Calu3 (cell line): ENCODE measurements around the gene CHD5. TPM values are rescaled to one million over a fixed set of nuclear protein-coding genes. Genes with fewer than 3 reads are reported as not detected.

Experiments used
- BruUV-seq: library from RNA; stranded (reverse); fragments of 400-500 nt; replicated peaks from 2 replicates; lab custom pipeline; 2021; lab: Mats Ljungman, UMichigan
- CTCF ChIA-PET: fragments of 300-600 bp; sonication (Branson Sonifier 250); formaldehyde crosslinking; loops from one replicate; lab custom pipeline; 2022; ENCODE audit warnings: antibody characterized with exemption; lab: Charles Lee
- DNase-seq: peaks from one replicate; pipeline ENCODE4 v3.0.0; 2022
- H3K27ac Mint-ChIP-seq: one replicate; pipeline ENCODE4 v1.8.0; 2022; ENCODE audit warnings: mixed read lengths; ENCODE audit not compliant: unreplicated experiment
- H3K27me3 Mint-ChIP-seq: one replicate; pipeline ENCODE4 v1.8.0; 2022; ENCODE audit warnings: mixed read lengths; ENCODE audit not compliant: unreplicated experiment
- H3K36me3 Mint-ChIP-seq: one replicate; pipeline ENCODE4 v1.8.0; 2022; ENCODE audit warnings: mild to moderate bottlenecking, moderate library complexity, mixed read lengths; ENCODE audit not compliant: insufficient read depth, unreplicated experiment
- H3K4me1 Mint-ChIP-seq: one replicate; pipeline ENCODE4 v1.8.0; 2022; ENCODE audit warnings: mild to moderate bottlenecking, low read depth, mixed read lengths; ENCODE audit not compliant: unreplicated experiment
- H3K4me3 Mint-ChIP-seq: one replicate; pipeline ENCODE4 v1.8.0; 2022; ENCODE audit warnings: mild to moderate bottlenecking, low read depth, moderate library complexity, mixed read lengths; ENCODE audit not compliant: unreplicated experiment
- H3K9me3 Mint-ChIP-seq: one replicate; pipeline ENCODE4 v1.8.0; 2022; ENCODE audit warnings: low read depth, mixed read lengths; ENCODE audit not compliant: unreplicated experiment
- intact Hi-C: fragments of 100-400 bp; cut with micrococcal nuclease; formaldehyde crosslinking; loops from one replicate; pipeline ENCODE4 v1.10.0; 2022; ENCODE audit not compliant: unreplicated experiment
- total RNA-seq: library from RNA; stranded (reverse); gene quantifications from 2 replicates; pipeline ENCODE4 v1.2.3, GENCODE V29; 2022
- TF ChIP-seq, protein P1 (sequence below): fragments of 200-600 bp; IDR thresholded peaks from one replicate; pipeline ENCODE4 v1.8.0; 2022; ENCODE audit warnings: antibody characterized with exemption; ENCODE audit not compliant: unreplicated experiment

CHD5 gene
- total RNA-seq, 1 experiment from 2014 or later, result 0.28 TPM

DNA sequence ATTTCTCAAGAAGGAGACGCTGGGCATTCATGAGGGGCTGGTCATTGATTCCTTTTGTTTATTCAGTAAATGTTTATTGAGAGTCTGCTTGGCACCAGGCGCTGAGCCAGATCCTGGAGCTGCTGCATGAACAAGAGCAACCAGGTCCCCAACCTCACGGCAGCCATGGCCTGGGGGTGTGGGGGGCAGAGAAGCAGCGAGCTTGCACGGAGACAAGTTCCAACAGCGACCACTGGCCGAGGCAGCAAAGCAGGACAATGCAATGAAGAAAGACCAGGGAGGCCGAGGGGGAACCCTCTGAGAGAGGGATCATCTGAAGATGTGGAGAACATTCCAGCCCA, 126.9 kb downstream of the CHD5 start:
- no peak overlapping the region for H3K27ac Mint-ChIP-seq
- peaks cover 7% of the 10 kb centered on the region for H3K4me1 Mint-ChIP-seq
- H3K4me3 Mint-ChIP-seq, result no peak overlapping the region
- CTCF ChIA-PET, result interaction anchor here (0.6 to 2.0 kb wide), 5 partner anchors 47 to 192 kb away, joined by 3 to 16 read pairs (median 3); no protein-coding TSS in a partner anchor
- H3K9me3 Mint-ChIP-seq, result no peaks in the 10 kb centered on the region
- TF ChIP-seq, protein P1, sequence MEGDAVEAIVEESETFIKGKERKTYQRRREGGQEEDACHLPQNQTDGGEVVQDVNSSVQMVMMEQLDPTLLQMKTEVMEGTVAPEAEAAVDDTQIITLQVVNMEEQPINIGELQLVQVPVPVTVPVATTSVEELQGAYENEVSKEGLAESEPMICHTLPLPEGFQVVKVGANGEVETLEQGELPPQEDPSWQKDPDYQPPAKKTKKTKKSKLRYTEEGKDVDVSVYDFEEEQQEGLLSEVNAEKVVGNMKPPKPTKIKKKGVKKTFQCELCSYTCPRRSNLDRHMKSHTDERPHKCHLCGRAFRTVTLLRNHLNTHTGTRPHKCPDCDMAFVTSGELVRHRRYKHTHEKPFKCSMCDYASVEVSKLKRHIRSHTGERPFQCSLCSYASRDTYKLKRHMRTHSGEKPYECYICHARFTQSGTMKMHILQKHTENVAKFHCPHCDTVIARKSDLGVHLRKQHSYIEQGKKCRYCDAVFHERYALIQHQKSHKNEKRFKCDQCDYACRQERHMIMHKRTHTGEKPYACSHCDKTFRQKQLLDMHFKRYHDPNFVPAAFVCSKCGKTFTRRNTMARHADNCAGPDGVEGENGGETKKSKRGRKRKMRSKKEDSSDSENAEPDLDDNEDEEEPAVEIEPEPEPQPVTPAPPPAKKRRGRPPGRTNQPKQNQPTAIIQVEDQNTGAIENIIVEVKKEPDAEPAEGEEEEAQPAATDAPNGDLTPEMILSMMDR, result peak; percentile 1
- peaks cover 29% of the 10 kb centered on the region for H3K27me3 Mint-ChIP-seq
- intact Hi-C loops, result loop anchor here (1.0 to 10.0 kb wide), 3 partner anchors 46 to 192 kb away; partner anchors contain the start of gene HES3
- BruUV-seq, result no TSS peak
- H3K36me3 Mint-ChIP-seq, result no peaks in the 10 kb centered on the region
- DNase-seq, result no peak

DNA sequence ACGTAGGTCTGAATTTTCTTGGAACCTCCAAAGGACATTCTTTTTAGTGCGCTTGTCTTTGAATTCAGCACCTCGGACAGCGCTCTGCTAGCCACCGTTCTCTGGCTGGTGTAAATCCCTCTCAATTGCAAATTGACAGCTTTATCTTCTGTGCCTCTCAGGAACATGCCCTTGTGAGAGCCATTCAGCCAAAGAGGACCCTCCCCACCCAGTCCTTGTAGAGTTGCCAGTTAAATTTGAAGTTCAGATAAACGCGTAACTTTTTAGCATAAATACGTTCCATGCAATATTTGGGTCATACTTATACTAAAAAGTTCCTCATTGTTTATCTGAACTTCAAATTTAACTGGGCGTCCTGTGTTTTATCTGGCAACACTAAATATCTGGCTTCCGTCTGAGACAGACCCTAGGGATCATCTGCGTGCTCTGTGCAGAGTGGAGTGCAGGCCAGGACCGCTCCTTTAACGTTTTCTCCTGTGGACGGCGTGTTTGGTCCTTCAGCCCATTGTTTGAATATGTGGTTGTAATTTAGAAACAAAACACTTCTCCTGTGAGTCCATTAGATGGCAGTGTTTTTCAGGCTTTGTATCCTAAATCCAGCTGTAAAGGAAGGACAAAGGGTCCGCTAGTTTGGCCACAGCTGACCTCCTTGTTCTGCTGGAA, 127.4 kb downstream of the CHD5 start:
- DNase-seq, result peak; percentile 54
- Mint-ChIP-seq H3K27ac (no peak overlapping the region), H3K27me3 (peaks cover 34% of the 10 kb centered on the region), H3K9me3 (no peaks in the 10 kb centered on the region), H3K36me3 (no peaks in the 10 kb centered on the region), H3K4me3 (no peak overlapping the region), H3K4me1 (peaks cover 7% of the 10 kb centered on the region)
- intact Hi-C loops, result loop anchor here (1.0 to 10.0 kb wide), 3 partner anchors 47 to 192 kb away; partner anchors contain the start of gene HES3
- TF ChIP-seq, protein P1, result peak; percentile 36
- CTCF ChIA-PET, result interaction anchor here (0.6 to 2.0 kb wide), 5 partner anchors 47 to 192 kb away, joined by 3 to 16 read pairs (median 3); no protein-coding TSS in a partner anchor
- no TSS peak for BruUV-seq

Other genes starting within 250 kb of the CHD5 start
- 11.1 and 11.5 TPM in 2 replicates for gene NPHP4, start 187.9 kb downstream of the CHD5 start, total RNA-seq
- gene KCNAB2, start 134.4 kb downstream of the CHD5 start, total RNA-seq, result 3.6 and 4.7 TPM in 2 replicates
- gene RPL22, start 19.3 kb upstream of the CHD5 start, total RNA-seq, result 256 and 259 TPM in 2 replicates
- 146 and 160 TPM in 2 replicates for gene RNF207, start 25.8 kb upstream of the CHD5 start, total RNA-seq
- gene ICMT, start 55.6 kb upstream of the CHD5 start, total RNA-seq, result 54.5 and 56.2 TPM in 2 replicates
- gene HES3, start 63.9 kb upstream of the CHD5 start, total RNA-seq, result not detected in 2 replicates
- 3.7 and 4.7 TPM in 2 replicates for gene GPR153, start 80.8 kb upstream of the CHD5 start, total RNA-seq
- gene ACOT7, start 213.4 kb upstream of the CHD5 start, total RNA-seq, result 32.1 and 36.2 TPM in 2 replicates
- not detected in 2 replicates for gene HES2, start 239.6 kb upstream of the CHD5 start, total RNA-seq
- 2.2 and 3.4 TPM in 2 replicates for gene ESPN, start 244.5 kb upstream of the CHD5 start, total RNA-seq